GM21360 (cell line): ENCODE data around the gene ZNF566.
A peak's percentile ranks its signal among the peaks of the same experiment; 100 is the strongest.

Experiments used
- ATAC-seq: cut with Tn5 transposase; IDR thresholded peaks from one replicate; pipeline ENCODE4 v1.9.1; 2021; ENCODE audit warnings: mild to moderate bottlenecking, moderate library complexity; ENCODE audit not compliant: unreplicated experiment

The ZNF566 gene

DNA sequence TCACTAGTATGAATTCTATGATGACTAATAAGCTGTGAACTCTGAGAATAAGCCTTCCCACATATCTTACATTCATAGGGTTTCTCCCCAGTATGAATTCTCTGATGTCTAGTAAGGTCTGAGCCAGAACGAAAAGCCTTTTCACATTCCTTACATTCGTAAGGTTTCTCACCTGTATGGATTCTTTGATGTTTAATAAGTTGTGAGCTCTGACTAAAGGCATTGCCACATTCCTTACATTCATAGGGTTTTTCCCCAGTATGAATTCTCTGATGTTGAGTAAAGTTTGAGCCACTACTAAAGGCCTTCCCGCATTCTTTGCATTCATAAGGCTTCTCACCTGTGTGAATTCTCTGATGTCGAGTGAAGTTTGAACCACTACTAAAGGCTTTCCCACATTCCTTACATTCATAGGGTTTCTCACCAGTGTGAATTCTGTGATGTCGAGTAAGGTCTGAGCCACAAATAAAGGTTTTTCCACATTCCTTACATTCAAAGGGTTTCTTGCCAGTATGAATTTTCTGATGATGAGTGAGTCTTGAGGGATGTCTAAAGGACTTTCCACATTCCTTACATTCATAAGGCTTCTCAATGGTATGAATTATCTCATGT lies 40.2 kb downstream of the ZNF566 start:
- no peak for ATAC-seq

- no peak for ATAC-seq
These were observed 48.0 kb downstream of the ZNF566 start for GRCh38 chr19:36441339-36441738.

DNA sequence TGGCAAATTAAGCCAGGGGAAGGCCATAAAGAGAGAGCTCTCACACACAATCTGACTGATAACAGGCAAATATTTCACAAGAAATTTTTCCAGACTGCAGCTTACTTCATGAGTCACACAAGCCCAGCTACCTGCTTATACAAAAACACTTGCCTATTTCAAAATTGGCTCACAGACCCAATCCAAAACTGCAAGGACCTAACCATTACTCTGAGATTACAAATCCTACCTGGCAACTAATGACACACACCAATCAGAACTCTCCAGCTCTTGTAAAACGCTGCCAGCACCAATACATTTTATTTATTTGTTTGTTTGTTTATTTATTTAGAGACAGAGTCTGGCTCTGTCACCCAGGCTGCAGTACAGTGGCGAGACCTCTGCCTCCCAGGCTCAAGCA lies 52.8 kb downstream of the ZNF566 start:
- no peak for ATAC-seq

GRCh38 chr19:36423925-36424324 lies 65.4 kb downstream of the ZNF566 start:
- ATAC-seq, result no peak

GRCh38 chr19:36421749-36422481 lies 67.4 kb downstream of the ZNF566 start:
- ATAC-seq, result no peak

DNA sequence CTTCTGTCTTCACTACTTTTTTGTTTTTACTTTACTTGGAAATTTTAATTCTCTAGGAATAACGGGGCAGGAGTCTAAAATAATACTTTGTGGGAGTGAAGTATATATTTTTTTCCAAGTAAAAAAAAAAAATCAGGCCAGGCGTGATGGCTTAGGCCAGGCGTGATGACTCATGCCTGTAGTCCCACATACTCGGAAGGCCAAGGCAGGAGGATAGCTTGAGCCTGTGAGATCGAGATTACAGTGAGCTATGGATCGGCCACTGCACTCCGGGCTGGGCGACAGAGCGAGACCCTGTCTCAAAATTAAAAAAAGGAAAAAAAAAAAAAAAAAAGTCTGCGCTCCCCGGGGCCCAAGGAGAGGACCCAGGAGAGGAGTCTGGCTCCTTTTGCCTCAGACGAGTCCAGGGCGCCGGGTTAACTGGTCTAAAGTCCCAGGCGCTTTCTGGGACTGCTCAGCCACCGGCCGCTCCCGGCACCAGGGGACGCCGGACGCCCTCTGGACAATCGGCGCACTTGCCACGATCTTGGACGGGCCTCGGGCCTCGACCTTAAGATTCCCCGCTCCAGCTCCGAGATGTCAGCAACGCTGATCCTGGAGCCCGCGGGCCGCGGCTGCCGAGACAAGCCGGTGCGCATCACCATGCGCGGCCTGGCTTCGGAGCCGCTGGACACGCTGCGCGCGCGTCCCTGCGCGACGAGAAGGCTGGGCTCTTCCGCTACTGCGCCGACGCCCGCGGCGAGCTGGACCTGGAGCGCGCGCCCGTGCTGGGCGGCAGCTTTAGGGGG lies 68.2 kb downstream of the ZNF566 start:
- ATAC-seq, result no peak

DNA sequence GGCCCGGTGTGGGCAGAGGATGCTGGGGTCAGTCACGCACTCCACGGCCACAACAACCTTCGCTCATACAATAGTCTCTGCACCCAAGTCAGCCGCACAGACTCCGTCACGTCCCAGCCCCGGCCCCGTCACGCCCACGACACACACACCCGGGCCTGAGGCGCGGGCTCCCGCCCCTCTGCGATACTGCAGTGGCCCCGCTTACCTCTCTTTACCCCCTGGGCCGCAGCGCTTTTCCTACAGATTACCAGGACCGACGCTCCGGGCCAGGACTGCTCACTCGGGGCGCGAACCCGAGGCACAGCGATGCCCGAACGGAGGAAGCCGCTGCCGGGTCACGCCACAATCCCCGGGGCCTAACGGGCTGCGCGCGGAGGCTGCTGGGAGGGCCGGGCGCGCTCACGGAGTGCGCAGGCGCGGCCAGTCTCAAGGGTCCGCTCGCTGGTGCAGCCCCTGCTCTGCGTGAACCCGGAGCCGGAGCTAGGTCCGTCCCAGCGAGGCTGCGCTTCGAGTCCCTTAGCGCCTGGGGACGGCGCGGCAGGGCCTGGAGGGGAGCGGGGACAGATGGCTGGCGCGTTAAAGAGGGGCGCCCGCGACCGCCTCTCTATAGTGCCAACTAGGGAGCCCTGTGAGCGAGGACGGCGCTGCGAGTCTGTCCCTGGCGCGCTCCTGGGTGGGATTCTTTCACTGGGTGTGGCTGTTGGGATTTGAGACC lies 70.9 kb downstream of the ZNF566 start, which contains the start of gene ZFP82:
Gene ZFP82 (minus strand): TSS at position 358 of the 715 bp plus-strand sequence. CDS start 8,855 bp downstream, outside the sequence.
- peak; percentile 80 for ATAC-seq

- ATAC-seq, result no peak
These were observed 71.5 kb downstream of the ZNF566 start for GRCh38 chr19:36417752-36418286.

GRCh38 chr19:36409841-36410240 lies 79.5 kb downstream of the ZNF566 start:
- no peak for ATAC-seq

DNA sequence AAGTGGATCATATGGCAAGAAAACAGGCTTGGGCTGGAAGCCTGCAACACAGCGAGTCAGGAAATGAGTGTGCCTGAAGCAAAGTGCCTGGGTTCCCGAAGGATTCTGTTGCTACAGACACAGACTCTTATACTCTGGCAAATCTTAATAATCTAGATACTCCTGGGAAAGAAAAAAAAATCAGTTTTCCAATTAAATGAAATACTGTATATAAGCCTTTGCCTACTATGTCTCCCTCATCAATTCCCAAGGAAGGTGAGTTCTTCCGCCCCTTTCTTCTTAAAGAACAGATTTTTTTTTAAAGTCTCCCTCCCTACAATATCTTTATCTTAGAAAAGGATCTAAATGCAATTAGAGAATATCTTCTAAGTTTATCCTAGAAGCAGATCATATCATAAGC lies 81.3 kb downstream of the ZNF566 start:
- no peak for ATAC-seq

- ATAC-seq, result no peak
These were observed 84.9 kb downstream of the ZNF566 start for GRCh38 chr19:36404498-36404897.

- no peak for ATAC-seq
These were observed 87.9 kb downstream of the ZNF566 start for GRCh38 chr19:36401475-36401874.

DNA sequence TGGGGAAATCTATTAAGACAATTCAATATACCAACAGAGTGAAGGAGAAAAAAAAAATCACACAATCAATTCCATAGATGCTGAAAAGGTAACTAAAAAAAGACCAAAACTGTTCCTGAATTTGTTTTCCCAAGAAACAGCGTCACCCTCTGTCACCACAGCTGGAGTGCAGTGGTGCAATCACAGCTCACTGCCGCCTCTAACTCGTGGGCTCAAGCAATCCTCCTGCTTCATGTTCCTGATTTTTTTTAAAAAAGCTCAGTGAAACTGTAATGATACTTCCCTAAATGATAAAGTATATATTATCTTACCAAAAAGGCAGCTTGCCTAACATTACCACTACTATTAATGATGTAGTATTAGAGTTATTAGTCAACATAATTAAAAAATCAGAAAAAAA lies 90.8 kb downstream of the ZNF566 start:
- ATAC-seq, result no peak
